HG03354 (cell line): ENCODE results near the gene NDUFS1.
"Not testable (repeated sequence)": the region's sequence is repeated elsewhere in the genome, so short reads cannot be mapped to it uniquely, and the experiment has no call there.

Experiments used
- ATAC-seq: cut with Tn5 transposase; IDR thresholded peaks from one replicate; pipeline ENCODE4 v1.9.1; 2021; ENCODE audit warnings: mild to moderate bottlenecking; ENCODE audit not compliant: unreplicated experiment, poor library complexity, severe bottlenecking

The NDUFS1 gene

GRCh38 chr2:206112108-206112507 lies 47.1 kb downstream of the NDUFS1 start:
- no peak for ATAC-seq

- no peak for ATAC-seq
These were observed 50.5 kb downstream of the NDUFS1 start for GRCh38 chr2:206108713-206109112.

- ATAC-seq: no peak
These were observed 53.7 kb downstream of the NDUFS1 start for GRCh38 chr2:206105541-206105940.

GRCh38 chr2:206105038-206105437 lies 54.2 kb downstream of the NDUFS1 start:
- no peak for ATAC-seq

- ATAC-seq: not testable (repeated sequence)
These were observed 60.4 kb downstream of the NDUFS1 start for GRCh38 chr2:206098872-206099271.

- ATAC-seq: no peak
These were observed 60.8 kb downstream of the NDUFS1 start for GRCh38 chr2:206098471-206098870.

DNA sequence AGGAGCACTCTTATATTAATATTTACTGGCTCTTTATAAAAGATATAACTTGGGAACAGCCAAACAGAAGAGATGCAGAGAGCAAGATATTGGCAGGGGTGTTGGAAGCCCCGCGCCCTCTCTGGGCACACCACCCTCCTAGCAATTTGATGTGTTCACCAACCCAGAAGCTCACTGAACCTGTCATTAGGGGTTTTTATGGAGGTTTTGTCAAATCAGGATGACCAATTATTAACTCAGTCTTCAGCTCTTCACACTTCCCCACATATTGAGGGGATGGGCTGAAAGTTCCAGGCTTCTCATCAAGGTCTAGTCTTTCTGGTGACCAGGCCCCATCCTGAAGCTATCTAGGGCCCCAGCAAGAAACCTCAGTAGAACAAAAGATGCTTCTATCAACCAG lies 62.4 kb downstream of the NDUFS1 start:
- peak; percentile 69 for ATAC-seq

GRCh38 chr2:206095536-206096332 lies 63.5 kb downstream of the NDUFS1 start:
- peak; percentile 47 for ATAC-seq

DNA sequence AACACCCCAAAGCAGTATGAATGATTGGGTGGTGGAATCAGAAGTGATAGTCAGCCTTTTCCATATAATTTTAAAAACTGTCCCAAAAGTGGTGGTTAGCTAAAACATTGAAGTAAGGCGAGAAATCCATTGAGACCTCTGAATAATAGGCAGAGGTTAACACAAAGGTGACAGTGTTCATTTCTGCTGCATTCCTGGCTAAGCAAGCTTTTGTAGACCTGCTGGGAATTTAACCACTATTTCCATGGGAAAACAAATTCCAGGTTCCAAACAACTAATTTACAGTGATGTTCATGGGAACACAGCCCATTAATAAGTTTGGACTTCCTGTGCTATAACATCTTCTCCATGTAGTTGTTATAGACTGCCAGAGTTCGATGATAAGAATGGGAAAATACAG lies 66.9 kb downstream of the NDUFS1 start:
- ATAC-seq: no peak

DNA sequence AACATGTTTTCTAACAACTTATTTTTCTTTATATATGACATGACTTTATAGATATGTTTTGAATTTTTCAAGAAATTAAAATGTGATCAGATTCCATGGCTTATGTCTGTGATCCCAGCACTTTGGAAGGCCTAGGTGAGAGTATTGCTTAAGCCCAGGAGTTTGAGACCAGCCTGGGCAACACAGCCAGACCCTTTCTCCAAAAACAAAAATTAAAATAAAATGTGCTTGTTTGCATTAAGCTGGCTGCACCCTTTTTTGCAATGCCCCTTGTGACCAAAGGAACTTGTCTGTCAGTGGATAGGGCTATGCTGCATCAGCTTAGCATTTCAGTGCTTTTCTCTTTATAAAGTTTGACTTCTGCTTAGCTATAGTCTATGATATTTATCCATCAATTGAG lies 71.0 kb downstream of the NDUFS1 start:
- ATAC-seq: no peak

DNA sequence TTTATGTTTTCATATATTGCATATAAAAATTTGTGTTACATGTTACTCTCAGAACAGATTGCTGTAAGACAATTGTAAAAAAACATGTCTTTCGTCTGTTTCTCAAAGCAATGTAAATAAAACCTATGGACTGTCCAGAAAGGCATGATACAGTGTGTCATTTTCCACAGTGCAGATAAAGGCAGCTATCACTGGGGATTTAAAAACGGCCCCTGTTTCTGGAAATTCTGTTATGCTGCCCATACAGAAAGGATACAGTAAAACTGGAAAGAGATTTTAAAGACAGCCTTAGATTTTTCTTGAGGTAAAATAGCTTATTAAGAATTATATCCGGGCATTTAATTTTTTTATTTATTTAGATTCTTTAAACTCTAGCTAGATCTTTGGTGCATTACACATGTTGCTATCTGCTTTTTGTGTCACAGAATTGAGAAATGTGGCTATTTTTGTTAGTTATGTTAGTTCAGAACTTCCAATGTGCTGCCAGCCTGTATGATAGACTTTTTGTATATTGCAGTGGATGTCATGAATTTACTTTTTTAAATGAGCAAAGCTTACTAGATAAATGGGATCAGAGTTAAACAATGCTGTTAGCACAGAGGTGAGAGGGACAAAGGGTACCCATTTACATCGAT lies 72.4 kb downstream of the NDUFS1 start:
- no peak for ATAC-seq

- ATAC-seq: peak; percentile 92
These were observed 73.3 kb downstream of the NDUFS1 start, which contains the start of gene INO80D for GRCh38 chr2:206085742-206086445. INO80D (minus strand) TSS chr2:206086174; CDS start chr2:206063016, 23,158 bp downstream.

- ATAC-seq: peak; percentile 35
These were observed 74.1 kb downstream of the NDUFS1 start for GRCh38 chr2:206084870-206085741.

GRCh38 chr2:206084439-206084869 lies 74.8 kb downstream of the NDUFS1 start:
- no peak for ATAC-seq

DNA sequence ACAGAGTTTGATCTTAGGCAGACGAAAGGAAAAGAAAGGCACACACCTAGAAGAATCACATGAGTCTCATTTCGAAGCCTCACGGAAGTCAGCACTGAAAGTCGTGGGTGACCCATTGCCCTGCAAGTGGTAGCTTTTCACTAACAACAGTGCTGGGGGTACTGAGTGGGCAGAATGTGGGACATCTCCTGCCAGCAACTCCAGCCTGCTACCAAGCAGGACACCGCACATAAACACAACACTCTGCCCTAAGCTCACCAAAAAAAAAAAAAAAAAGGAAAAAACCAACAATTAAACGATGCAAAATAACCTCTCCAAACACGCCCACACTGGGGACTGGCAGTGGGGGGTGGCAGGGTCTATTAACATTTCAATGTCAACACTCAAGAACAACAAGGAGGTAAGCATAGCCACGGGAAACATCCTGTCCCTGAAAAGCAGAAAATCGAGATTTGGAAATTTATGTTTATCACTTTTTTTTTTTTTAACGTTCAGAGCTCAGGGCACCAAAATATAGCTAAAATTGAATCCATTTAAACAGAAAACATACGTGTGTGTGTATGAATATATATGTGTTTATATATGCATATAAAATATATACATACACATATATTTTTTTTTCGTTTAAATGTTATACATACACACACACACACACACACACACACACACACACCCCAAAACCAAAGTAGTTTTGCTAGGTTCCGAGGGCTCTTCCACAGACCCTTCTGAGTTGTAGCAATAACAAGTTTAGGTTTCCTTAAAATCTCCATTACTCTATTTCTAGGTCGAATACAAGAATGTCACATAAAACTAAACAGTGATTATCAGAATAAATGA lies 75.4 kb downstream of the NDUFS1 start:
- no peak for ATAC-seq

DNA sequence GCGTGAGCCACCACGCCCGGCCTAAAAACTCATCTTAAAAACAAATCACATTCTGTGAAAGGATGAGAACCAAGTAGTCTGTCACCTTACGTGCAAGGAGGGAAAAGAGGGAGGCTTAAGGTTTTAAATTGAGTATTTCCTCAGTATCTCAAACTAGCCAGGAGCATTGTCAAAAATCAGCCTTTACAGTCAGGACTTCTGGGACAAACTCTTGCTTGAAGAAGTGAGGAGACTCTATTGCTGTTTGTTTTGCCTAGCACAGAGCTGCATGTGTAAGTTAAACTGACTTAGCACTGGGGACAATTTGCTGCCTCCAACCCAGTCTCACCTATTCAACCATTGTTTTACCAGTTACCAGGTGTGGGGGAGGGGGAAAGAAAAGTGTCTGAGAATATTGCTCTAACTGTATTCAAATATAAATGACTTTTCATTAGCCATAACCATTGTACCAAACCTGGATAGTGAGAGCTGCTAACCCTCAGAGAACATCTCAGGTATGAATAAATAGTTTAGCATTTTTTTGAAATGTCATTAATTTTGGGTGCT lies 76.9 kb downstream of the NDUFS1 start:
- ATAC-seq: no peak

GRCh38 chr2:206080927-206081326 lies 78.3 kb downstream of the NDUFS1 start:
- ATAC-seq: no peak

DNA sequence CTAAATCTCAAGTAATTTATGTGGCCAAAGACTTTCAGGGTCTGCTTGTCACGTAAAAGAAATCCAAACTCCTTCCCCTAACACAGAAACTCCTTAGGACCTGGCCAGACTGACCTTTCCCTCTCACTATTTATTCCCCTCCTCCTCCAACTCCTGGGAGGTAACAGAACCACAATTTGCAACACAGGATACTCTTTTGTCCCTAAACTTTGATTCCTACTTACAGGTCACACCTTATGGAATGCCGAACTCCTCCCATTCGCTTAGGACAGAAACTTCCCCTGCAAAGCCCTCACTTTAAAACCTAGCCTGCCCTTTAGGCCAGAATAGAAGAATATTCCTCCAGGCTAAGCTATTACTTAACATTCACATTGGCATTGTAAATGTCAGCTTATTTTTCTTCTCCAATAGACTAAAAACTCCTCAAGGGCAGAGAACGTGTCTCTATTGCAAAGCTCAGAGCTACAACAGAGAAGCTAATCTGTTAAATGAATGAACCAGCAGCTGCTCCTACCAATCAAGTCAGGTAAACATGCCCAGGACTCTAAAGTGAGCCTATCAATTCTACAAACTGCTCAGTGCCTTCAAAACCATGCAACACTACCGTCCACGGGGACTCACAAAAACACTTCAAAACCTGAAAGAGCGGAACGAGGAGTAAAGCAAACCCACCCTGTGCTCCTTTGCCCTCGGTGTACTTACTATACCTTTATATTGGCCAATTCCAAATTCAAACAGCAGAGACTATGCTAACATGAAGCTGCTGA lies 79.4 kb downstream of the NDUFS1 start:
- ATAC-seq: no peak
